Colonic mucosa (tissue), 4 donors: ENCODE measurements around the gene ELAVL1. TPM values are rescaled to one million over a fixed set of nuclear protein-coding genes. Genes with fewer than 3 reads are reported as not detected.

Source experiments
- DNase-seq: peaks from one replicate; pipeline ENCODE4 v3.0.0-alpha.2; 2020
- H3K27ac ChIP-seq: fragments of 200-600 bp; one replicate; pipeline ENCODE4 v1.8.0; 2021
- H3K27me3 ChIP-seq: fragments of 200-600 bp; one replicate; pipeline ENCODE4 v1.8.0; 2021
- H3K36me3 ChIP-seq: fragments of 200-600 bp; one replicate; pipeline ENCODE4 v1.8.0; 2021
- H3K4me1 ChIP-seq: fragments of 200-600 bp; one replicate; pipeline ENCODE4 v1.8.0; 2021; ENCODE audit warnings: mild to moderate bottlenecking
- H3K4me3 ChIP-seq: fragments of 200-600 bp; one replicate; pipeline ENCODE4 v1.8.0; 2021
- H3K9ac ChIP-seq, 2 donors: one replicate each; pipeline ENCODE4 v1.7.0; 2013; ENCODE audit warnings: control low read depth in 2 of 2, low read depth in 2 of 2, low read length in 2 of 2
- H3K9me3 ChIP-seq: fragments of 200-600 bp; one replicate; pipeline ENCODE4 v1.8.0; 2021
- intact Hi-C: fragments of 100-400 bp; cut with DNase I; formaldehyde crosslinking; loops from one replicate; pipeline ENCODE4 v1.14.1; 2022
- total RNA-seq, 2 donors: library from RNA; stranded (reverse); fragmentation: NEBNext Ultra II Directional in 1 of 2; extraction: Animal tissue kit (Norgen Biotek cat#: 25700) in 1 of 2; gene quantifications; one replicate each; pipeline ENCODE4 v1.2.1, GENCODE V29; 2021
- TF ChIP-seq, protein P1 (sequence below): fragments of 200-600 bp; IDR thresholded peaks from one replicate; pipeline ENCODE4 v1.8.0; 2022; ENCODE audit warnings: antibody characterized with exemption, mild to moderate bottlenecking
- donor health status: healthy.
- donor health status: DM: no; HTN: no; CAD: no.
- donor health status: DM: no; HTN: no; CAD: no.

The ELAVL1 gene
- total RNA-seq, 2 donors from 2014 or later: 65.8 to 116 TPM

DNA sequence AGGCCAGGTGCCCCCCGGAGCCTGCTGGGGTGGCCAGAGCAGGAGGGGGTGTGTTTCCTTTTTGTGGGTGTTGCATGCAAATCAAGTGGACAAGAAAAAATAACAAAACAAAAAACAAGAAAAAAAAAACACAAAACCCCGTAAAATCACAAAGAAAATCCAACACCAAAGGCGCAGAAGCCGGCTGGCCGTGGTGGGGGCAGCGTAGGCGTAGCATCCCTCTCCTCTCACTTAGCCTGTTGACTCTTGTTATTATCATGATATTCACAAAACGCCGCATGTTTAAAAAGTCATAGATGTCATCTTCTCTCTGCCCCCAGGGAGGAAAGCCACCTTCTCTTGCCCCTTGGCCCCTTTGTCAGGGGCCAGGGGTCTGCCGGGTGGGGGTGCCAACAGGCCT, 91.8 kb downstream of the ELAVL1 start:
- peaks cover 8% of the 10 kb centered on the region for H3K36me3 ChIP-seq
- DNase-seq: no peak
- intact Hi-C loops: no loop called here
- no peak overlapping the region for H3K4me3 ChIP-seq
- no peak overlapping the region for H3K27ac ChIP-seq
- H3K9ac ChIP-seq: no peak overlapping the region
- H3K27me3 ChIP-seq: peaks cover 39% of the 10 kb centered on the region
- TF ChIP-seq, protein P1, sequence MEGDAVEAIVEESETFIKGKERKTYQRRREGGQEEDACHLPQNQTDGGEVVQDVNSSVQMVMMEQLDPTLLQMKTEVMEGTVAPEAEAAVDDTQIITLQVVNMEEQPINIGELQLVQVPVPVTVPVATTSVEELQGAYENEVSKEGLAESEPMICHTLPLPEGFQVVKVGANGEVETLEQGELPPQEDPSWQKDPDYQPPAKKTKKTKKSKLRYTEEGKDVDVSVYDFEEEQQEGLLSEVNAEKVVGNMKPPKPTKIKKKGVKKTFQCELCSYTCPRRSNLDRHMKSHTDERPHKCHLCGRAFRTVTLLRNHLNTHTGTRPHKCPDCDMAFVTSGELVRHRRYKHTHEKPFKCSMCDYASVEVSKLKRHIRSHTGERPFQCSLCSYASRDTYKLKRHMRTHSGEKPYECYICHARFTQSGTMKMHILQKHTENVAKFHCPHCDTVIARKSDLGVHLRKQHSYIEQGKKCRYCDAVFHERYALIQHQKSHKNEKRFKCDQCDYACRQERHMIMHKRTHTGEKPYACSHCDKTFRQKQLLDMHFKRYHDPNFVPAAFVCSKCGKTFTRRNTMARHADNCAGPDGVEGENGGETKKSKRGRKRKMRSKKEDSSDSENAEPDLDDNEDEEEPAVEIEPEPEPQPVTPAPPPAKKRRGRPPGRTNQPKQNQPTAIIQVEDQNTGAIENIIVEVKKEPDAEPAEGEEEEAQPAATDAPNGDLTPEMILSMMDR: no peak
- peaks cover 9% of the 10 kb centered on the region for H3K4me1 ChIP-seq
- no peaks in the 10 kb centered on the region for H3K9me3 ChIP-seq

DNA sequence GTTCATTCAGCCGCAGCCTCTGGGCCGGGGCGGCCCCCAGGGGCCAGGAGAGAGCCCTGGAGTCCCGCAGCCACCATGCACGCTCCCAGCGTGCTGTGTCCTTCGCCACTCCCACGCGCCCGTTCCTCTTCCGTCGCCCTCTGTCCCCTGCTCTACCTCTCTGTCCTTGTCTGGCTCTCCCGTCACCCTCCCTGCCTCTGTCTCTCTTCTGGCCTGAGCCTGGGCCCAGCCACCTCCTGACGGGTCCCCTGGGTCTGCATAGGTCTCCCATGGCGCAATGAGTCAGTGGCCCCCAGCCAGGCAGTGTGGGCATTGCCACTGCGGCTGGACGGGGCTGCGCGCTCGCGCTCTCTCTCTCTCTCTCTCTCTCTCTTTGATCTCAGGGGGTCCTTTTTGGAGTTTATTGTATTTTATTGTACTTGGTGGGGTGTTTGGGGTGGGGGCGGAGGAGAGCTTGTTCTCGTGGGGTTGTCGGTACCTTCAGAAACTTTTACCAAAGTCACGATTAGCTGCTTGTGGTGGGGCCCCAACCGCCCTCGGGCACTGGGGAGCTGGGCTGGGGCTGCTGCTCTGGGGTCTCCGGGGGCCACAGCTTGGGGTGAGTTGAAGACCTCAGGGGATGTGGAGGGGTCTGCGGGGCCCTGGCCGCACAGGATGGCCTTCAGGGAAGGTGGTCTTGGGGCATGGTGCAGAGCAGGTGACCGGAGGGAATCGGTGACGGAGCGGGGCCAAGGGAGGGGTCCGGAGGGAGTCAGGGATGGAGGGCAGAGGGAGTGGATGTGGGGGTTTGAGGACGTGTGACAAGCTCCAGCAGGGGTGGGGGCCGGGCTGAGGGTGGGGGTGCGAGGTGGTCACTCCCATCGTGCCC, 92.5 kb downstream of the ELAVL1 start:
- no peak for DNase-seq
- no peak overlapping the region for H3K27ac ChIP-seq
- no peak overlapping the region for H3K9ac ChIP-seq
- H3K4me1 ChIP-seq: peaks cover 9% of the 10 kb centered on the region
- peaks cover 8% of the 10 kb centered on the region for H3K36me3 ChIP-seq
- TF ChIP-seq, protein P1: no peak
- H3K27me3 ChIP-seq: peaks cover 32% of the 10 kb centered on the region
- H3K9me3 ChIP-seq: no peaks in the 10 kb centered on the region
- intact Hi-C loops: no loop called here
- no peak overlapping the region for H3K4me3 ChIP-seq

DNA sequence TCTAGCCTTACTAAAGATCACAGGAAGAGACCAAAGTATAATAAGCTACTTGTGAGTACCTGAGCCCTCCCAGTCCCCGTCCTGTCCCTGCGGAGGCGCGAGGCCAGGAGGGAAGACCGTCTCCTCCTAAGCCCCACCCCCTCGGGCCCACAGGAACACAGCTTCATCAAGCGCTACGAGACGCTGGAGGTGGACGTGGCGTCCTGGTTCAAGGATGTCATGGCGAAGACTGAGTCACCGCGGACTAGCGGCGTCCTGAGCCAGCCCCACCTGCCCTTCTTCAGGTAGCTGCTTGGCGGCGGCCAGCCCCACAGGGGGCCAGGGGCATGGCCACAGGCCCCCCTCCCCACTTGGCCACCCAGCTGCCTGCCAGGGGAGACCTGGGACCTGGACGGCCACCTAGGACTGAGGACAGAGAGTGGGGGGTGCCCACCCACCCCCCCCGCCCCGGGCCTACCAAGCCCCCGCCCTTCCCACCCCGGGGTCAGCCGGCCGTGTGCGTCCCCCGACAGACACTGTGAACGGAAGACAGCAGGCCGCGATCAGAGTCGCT, 93.2 kb downstream of the ELAVL1 start:
- H3K9me3 ChIP-seq: no peaks in the 10 kb centered on the region
- peaks cover 25% of the 10 kb centered on the region for H3K27me3 ChIP-seq
- H3K4me3 ChIP-seq: no peak overlapping the region
- DNase-seq: no peak
- no peak overlapping the region for H3K27ac ChIP-seq
- TF ChIP-seq, protein P1: no peak
- peaks cover 8% of the 10 kb centered on the region for H3K36me3 ChIP-seq
- intact Hi-C loops: no loop called here
- H3K9ac ChIP-seq: no peak overlapping the region
- peaks cover 9% of the 10 kb centered on the region for H3K4me1 ChIP-seq

DNA sequence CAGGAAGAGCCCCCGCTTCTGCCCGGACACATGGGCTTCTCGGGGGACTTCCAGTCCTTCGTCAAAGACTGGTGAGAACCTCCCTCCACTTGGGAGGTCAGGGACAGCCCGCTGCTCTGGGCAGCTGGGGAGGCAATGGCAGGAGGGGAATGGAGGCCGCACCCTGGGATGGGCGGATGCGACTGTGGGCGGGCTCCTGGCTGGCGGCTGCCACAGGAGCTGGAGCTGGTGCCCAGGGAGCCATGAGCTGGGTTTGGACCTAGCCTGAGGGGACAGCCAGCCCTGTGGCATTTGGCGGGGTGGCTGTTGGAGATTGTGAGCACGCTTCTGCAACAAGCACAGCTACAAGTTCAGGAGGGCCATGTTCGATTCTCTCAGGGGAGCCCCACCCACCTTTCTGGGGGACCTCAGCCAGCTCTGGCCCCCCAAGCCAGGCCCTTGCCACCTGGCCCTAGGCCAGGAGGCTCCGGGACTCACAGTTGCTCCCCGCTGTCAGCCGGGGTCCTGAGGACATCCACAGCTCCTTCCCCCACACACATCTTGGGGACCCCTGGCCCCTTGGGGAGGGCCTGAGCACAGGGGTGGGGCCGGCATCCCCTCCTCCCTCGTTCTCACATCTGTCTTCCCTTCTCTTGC, 93.8 kb downstream of the ELAVL1 start:
- peaks cover 8% of the 10 kb centered on the region for H3K36me3 ChIP-seq
- H3K9me3 ChIP-seq: no peaks in the 10 kb centered on the region
- TF ChIP-seq, protein P1: no peak
- peaks cover 9% of the 10 kb centered on the region for H3K4me1 ChIP-seq
- peaks cover 19% of the 10 kb centered on the region for H3K27me3 ChIP-seq
- no peak overlapping the region for H3K4me3 ChIP-seq
- H3K27ac ChIP-seq: no peak overlapping the region
- no peak for DNase-seq
- H3K9ac ChIP-seq: no peak overlapping the region
- intact Hi-C loops: no loop called here

DNA sequence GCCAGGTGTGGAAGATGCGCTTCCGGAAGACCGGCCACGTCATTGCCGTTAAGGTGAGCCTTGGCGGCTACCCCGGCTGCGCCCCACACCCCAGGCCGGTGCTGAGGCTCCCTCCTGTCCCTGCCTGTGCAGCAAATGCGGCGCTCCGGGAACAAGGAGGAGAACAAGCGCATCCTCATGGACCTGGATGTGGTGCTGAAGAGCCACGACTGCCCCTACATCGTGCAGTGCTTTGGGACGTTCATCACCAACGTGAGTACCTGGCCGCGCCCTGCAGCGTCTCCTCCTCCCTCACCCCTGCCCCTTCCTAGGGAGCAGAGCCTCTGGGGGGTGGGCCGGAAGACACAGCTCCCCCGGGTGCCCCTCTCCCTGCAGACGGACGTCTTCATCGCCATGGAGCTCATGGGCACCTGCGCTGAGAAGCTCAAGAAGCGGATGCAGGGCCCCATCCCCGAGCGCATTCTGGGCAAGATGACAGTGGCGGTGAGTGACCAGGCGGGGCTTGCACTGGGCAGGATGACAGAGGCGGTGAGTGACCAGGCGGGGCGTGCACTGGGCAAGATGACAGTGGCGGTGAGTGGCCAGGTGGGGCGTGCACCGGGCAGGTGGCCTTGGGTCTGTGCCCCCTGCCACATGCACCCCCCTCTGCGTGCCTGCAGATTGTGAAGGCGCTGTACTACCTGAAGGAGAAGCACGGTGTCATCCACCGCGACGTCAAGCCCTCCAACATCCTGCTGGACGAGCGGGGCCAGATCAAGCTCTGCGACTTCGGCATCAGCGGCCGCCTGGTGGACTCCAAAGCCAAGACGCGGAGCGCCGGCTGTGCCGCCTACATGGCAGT, 94.9 kb downstream of the ELAVL1 start:
- Histone ChIP-seq H3K9ac (no peak overlapping the region), H3K27me3 (peaks cover 8% of the 10 kb centered on the region), H3K36me3 (peaks cover 8% of the 10 kb centered on the region), H3K4me3 (no peak overlapping the region), H3K4me1 (no peaks in the 10 kb centered on the region), H3K9me3 (no peaks in the 10 kb centered on the region), H3K27ac (no peak overlapping the region)
- intact Hi-C loops: no loop called here
- TF ChIP-seq, protein P1: no peak
- DNase-seq: no peak
